Breast epithelium (tissue), 4 donors: ENCODE data around the gene NTRK3. TPM values are rescaled to one million over a fixed set of nuclear protein-coding genes. Genes with fewer than 3 reads are reported as not detected.
A peak's percentile ranks its signal among the peaks of the same experiment; 100 is the strongest.

ENCODE experiments used
- DNase-seq, 2 donors: peaks; one replicate each; pipeline ENCODE4 v3.0.0-alpha.2; 2019; ENCODE audit warnings: low spot score in 2 of 2
- H3K27ac ChIP-seq, 2 donors: fragments of 200-600 bp; sonication (generic) in 1 of 2; one replicate each; pipeline ENCODE4 v1.5.1; 2016 to 2019; ENCODE audit warnings: mild to moderate bottlenecking in 1 of 2
- H3K27me3 ChIP-seq, 2 donors: fragments of 200-600 bp; sonication (generic) in 1 of 2; one replicate each; pipeline versions ENCODE4 v1.5.1 to v1.6.0; 2017 to 2019; ENCODE audit warnings: control low read depth in 1 of 2, mild to moderate bottlenecking in 1 of 2
- H3K36me3 ChIP-seq: fragments of 200-600 bp; one replicate; pipeline ENCODE4 v1.5.1; 2019
- H3K4me1 ChIP-seq, 2 donors: fragments of 200-600 bp; sonication (generic); one replicate each; pipeline ENCODE4 v1.5.1; 2016 to 2019; ENCODE audit warnings: control low read depth in 1 of 2
- H3K4me3 ChIP-seq, 3 donors: fragments of 200-600 bp; sonication (generic); 1 replicate in 2 of 3; 2 replicates in 1 of 3; pipeline ENCODE4 v1.5.1; 2016 to 2019; ENCODE audit warnings: mild to moderate bottlenecking in 3 of 3, moderate library complexity in 2 of 3
- H3K9me3 ChIP-seq, 2 donors: fragments of 200-600 bp; sonication (generic) in 1 of 2; one replicate each; pipeline ENCODE4 v1.5.1; 2016 to 2019; ENCODE audit warnings: control low read depth in 1 of 2
- CTCF ChIP-seq, 3 donors: fragments of 450-650 bp; IDR thresholded peaks; one replicate each; pipeline ENCODE4 v1.5.1; 2016 to 2017; ENCODE audit warnings: antibody characterized with exemption in 3 of 3, mild to moderate bottlenecking in 3 of 3, moderate library complexity in 3 of 3
- POLR2A ChIP-seq: fragments of 450-650 bp; IDR thresholded peaks from one replicate; pipeline ENCODE4 v1.6.1; 2016; ENCODE audit warnings: antibody characterized with exemption, mild to moderate bottlenecking, moderate library complexity
- POLR2AphosphoS5 ChIP-seq, 3 donors: sonication (generic); formaldehyde crosslinking; IDR thresholded peaks; one replicate each; pipeline ENCODE4 v1.6.1; 2017; ENCODE audit warnings: antibody characterized with exemption in 3 of 3
- intact Hi-C: fragments of 100-400 bp; cut with DNase I; formaldehyde crosslinking; loops from one replicate; pipeline ENCODE4 v1.15.1; 2023; ENCODE audit warnings: low total_unique reads
- total RNA-seq, 3 donors: library from RNA; depleted of rRNA; stranded (reverse); fragments of >200 nt; gene quantifications; one replicate each; pipeline ENCODE4 v1.1.0, GENCODE V29; 2016

NTRK3 gene
- total RNA-seq, 3 donors from 2014 or later = 1.9 to 23.6 (median 13.8) TPM

- no peak for DNase-seq
- intact Hi-C loops = no loop called here
Measured at GRCh38 chr15:87955284-87955909, 301.1 kb downstream of the NTRK3 start.

GRCh38 chr15:87954793-87955192 is 301.7 kb downstream of the NTRK3 start:
- intact Hi-C loops = no loop called here
- TF ChIP-seq POLR2AphosphoS5 (IDR thresholded peaks at IDR 0.05) (no peak), POLR2A (no peak), CTCF (IDR thresholded peaks at IDR 0.05) (no peak)
- Histone ChIP-seq H3K4me1 (no peaks in the 10 kb centered on the region), H3K36me3 (no peaks in the 10 kb centered on the region), H3K27me3 (no peaks in the 10 kb centered on the region), H3K4me3 (no peak overlapping the region), H3K27ac (no peak overlapping the region), H3K9me3 (no peaks in the 10 kb centered on the region)
- no peak for DNase-seq

More at GRCh38 chr15:87955284-87955909, 301.1 kb downstream of the NTRK3 start:
- Histone ChIP-seq H3K4me3 (no peak overlapping the region), H3K36me3 (no peaks in the 10 kb centered on the region), H3K27me3 (no peaks in the 10 kb centered on the region), H3K9me3 (no peaks in the 10 kb centered on the region), H3K27ac (no peak overlapping the region), H3K4me1 (no peaks in the 10 kb centered on the region)
- TF ChIP-seq POLR2A = no peak
- TF ChIP-seq POLR2AphosphoS5 (IDR thresholded peaks at IDR 0.05) = no peak
- no peak for TF ChIP-seq CTCF (IDR thresholded peaks at IDR 0.05)

- intact Hi-C loops = no loop called here
- no peak for DNase-seq
- no peaks in the 10 kb centered on the region for H3K36me3 ChIP-seq
- no peaks in the 10 kb centered on the region for H3K9me3 ChIP-seq
- peak overlapping the region in 1 of 2 donors; percentile 52 for H3K27ac ChIP-seq
- no peak overlapping the region for H3K4me3 ChIP-seq
- TF ChIP-seq POLR2AphosphoS5 (IDR thresholded peaks at IDR 0.05) = no peak
- no peak for TF ChIP-seq CTCF (IDR thresholded peaks at IDR 0.05)
- TF ChIP-seq POLR2A = no peak
- no peaks in the 10 kb centered on the region for H3K4me1 ChIP-seq
- H3K27me3 ChIP-seq = no peaks in the 10 kb centered on the region
Measured at GRCh38 chr15:87952736-87953287, 303.7 kb downstream of the NTRK3 start.

GRCh38 chr15:87949575-87950223 is 306.8 kb downstream of the NTRK3 start:
- peak in 1 of 2 donors; percentile 28 for DNase-seq
- Histone ChIP-seq H3K4me1 (no peaks in the 10 kb centered on the region), H3K9me3 (no peaks in the 10 kb centered on the region), H3K36me3 (no peaks in the 10 kb centered on the region), H3K27me3 (no peaks in the 10 kb centered on the region), H3K27ac (peak overlapping the region; percentile 71 to 85), H3K4me3 (no peak overlapping the region)
- intact Hi-C loops = no loop called here
- TF ChIP-seq CTCF (IDR thresholded peaks at IDR 0.05) (no peak), POLR2AphosphoS5 (IDR thresholded peaks at IDR 0.05) (peak in 2 of 3 donors; percentile 1 to 2)

GRCh38 chr15:87949151-87949574 is 307.4 kb downstream of the NTRK3 start:
- peak overlapping the region; percentile 71 to 85 for H3K27ac ChIP-seq
- intact Hi-C loops = no loop called here
- no peaks in the 10 kb centered on the region for H3K36me3 ChIP-seq
- H3K9me3 ChIP-seq = no peaks in the 10 kb centered on the region
- no peaks in the 10 kb centered on the region for H3K27me3 ChIP-seq
- DNase-seq = peak in 1 of 2 donors; percentile 63
- no peak overlapping the region for H3K4me3 ChIP-seq
- TF ChIP-seq POLR2AphosphoS5 (IDR thresholded peaks at IDR 0.05) (peak in 2 of 3 donors; percentile 51 to 67), CTCF (IDR thresholded peaks at IDR 0.05) (no peak), POLR2A (no peak)
- H3K4me1 ChIP-seq = no peaks in the 10 kb centered on the region
